NCI-H1436 (cell line): ENCODE data around the gene TAF8.
"Not testable (repeated sequence)": the region's sequence is repeated elsewhere in the genome, so short reads cannot be mapped to it uniquely, and the experiment has no call there.

Experiments
- DNase-seq: peaks from one replicate; lab custom pipeline; 2025; lab: John Stamatoyannopoulos, UW

TAF8 gene, protein sequence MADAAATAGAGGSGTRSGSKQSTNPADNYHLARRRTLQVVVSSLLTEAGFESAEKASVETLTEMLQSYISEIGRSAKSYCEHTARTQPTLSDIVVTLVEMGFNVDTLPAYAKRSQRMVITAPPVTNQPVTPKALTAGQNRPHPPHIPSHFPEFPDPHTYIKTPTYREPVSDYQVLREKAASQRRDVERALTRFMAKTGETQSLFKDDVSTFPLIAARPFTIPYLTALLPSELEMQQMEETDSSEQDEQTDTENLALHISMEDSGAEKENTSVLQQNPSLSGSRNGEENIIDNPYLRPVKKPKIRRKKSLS

DNA sequence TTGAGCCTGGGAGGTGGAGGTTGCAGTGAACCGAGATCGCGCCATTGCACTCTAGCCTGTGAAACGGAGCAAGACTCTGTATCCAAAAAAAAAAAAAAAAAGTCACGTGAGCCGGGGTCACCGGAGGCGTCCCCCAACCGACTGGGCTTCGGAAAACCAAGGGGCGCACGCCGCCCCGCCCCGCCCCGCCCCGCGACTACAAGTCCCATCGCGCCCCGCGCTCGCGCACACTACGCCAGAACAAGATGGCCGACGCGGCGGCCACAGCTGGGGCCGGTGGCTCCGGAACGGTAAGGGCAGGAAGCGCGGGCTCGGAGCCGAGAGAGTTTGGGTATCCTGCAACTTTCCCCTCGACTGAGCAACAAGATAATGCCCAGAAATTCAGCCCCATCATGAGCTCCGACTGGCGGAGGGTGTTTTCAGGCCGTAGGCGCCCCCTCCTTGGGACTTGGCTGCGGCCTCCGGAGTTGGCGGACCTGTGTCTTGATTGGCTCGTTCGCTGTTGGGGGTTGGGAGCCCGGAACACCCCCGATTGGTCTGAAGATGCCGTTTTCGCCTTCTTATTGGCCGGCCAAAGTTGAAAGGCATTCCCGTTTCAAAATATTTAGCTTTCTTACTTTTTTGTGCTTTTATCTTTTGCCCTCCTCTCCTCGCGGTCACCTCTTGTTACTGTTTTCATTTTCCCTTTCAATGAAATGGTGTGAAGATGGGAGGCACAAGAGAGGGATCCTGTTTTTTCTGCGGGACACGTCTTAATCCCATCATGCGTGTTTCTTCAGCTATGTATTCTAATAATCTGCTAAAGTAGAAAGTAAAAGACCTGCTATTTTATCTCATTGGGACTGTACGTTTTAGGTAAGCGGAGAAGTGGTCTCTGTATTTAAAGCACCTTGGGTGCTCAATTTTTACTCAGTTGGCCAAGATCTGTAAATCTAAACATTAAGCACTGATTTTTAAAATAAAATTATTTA is at the start of gene TAF8:
Gene TAF8, plus strand, starts transcription at position 228 of the 971 bp plus-strand sequence. Its CDS starts 18 bp downstream, at position 246.
- peak; percentile 75 for DNase-seq

DNA sequence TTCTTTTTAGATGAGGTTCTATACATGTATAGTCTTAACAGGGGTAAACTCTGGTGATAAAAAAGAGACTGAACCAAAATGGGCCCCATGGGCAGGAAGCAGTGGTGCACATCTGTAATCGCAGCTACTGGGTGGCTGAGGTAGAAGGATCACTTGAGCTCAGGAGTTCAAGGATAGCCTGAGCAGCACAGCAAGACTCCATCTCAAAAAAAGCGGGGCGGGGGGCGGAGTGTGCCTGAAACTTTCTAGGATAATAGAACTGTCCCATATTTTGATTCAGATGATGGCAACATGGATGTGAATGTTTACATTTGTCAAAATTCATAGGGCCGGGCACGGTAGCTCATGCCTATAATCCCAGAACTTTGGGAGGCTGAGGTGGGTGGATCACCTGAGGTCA is 48.8 kb upstream of the TAF8 start:
- no peak for DNase-seq

DNA sequence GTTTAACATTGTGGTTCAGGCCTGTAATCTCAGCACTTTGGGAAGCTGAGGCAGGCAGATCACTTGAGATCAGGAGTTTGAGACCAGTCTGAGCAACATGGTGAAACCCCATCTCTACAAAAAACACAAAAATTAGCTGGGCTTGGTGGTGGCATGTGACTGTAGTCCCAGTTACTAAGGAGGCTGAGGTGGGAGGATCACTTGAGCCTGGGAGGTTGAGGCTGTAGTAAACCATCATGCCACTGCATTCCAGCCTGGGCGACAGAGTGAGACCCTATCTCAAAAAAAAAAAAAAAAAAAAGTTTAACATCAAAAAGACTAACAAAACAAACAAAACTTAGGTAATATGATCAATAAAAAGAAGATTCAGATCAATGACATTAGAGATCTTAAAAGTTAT is 46.7 kb upstream of the TAF8 start:
- not testable (repeated sequence) for DNase-seq

DNA sequence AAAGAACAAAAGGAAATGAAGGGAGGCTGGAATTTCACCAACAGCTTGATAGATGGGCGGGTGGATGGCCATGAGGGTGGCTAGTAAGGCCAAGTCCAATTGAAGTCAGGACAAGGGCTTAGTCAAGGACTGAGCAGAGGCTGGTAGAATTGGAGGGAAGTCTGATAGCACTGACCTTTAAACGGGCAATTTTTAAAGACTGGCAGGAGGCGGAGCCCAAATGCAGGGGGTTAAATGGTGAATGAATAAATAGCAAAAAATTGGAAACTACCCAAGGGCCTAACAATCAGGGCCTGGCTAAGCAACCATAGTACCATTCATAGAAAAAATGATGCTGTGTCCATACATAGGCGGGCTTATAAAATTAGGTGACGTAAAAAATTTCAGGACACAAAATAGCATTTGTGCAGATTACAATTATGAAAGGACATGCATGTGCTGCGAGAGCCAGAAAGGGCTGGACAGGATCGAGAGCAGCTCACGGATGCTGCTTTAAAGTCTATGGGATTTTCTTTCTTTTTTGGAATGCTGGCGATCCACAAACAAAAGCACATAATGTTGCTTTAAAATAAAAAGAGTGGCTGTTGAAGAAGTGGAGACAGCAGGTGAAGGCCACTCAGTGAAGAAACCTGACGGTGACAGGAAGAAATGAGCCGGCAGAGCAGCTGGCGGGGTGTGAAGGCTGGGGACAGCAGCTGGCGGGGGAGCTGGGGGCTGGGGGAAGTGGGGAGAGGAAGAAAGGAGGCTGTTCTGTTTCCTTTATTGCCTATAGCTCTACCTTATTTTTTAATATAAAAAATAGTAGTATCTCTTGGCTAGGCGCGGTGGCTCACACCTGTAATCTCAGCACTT is 42.8 kb upstream of the TAF8 start:
- DNase-seq, result no peak

DNA sequence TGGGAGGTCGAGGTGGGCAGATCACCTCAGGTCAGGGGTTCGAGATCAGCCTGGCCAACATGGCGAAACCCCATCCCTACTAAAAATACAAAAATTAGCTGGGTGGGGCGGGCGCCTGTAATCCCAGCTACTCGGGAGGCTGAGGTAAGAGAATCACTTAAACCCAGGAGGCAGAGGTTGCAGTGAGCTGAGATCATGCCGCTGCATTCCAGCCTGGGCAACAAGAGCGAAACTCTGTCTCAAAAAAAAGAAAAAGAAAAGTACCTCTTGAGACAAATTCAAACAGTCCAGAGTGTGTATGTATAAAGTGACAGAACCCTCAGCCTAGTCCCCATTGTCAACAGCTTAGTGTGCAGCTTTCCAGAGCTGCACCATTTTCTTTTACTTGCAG is 42.2 kb upstream of the TAF8 start:
- DNase-seq, result not testable (repeated sequence)

DNA sequence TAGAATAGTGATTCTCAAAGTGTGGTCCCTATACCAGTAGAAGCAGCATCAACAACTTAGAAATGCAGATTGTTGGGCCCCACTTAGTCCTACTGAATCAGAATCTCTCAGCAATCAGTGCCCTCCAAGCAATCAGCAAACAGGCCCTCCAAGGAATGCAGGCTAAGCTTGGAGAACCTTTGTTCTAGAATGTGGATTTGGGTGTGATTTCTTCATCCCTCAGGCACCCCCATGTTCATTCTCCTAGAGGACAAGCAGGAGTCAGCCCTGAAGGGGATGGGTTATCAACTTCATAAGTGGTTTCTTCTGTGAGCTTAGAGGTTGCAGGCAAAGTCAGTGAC is 40.5 kb upstream of the TAF8 start:
- DNase-seq, result no peak

DNA sequence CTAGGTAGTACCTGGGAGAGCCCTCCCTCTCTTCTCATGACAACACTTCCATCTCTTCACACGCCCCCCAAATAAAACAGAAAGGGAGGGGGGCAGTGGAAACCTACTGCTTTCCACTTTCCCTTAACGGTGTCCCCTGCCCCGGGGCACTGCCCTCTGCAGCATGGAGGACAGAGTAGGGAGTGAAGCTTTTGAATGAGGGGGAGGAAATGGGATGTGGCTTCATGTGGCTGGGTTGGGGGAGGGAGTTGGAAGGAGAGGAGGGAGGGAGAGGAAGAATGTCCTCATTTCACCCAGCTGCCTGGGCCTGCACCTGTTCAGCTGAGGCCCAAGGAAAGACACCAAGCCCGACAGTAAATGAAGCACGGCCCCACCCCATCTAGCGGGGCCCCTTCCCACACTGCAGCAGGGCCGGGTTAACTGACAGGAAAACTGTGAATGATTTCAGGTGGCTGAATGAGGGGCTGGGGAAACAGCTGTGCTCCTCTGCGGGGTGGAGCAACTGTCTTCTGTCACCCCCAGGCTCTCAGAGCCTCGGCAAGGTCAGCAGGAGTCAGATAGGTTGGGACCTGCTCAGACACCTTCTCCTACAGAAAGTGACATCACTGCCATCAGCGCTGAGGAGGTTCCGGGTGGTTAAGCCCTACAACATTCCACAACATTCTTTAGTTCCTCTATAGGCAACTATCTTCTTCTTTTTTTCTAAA is 40.0 kb upstream of the TAF8 start:
- no peak for DNase-seq

DNA sequence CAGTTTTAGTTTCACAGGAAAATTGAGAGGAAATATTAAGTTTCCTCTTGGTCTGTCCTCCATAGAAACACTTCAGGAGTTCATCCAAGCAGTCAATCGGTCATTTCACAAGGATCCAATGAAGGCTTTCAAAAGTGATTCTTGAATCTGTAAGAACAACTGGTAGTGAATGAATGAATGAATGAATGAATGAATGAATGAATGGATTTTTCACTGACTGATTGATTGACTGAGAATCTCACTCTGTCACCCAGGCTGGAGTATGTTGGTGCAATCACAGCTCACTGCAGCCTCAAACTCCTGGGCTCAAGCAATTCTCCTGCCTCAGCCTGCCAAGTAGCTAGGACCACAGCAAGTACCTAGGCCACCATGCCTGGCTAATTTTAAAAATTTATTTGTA is 39.4 kb upstream of the TAF8 start:
- DNase-seq, result no peak

DNA sequence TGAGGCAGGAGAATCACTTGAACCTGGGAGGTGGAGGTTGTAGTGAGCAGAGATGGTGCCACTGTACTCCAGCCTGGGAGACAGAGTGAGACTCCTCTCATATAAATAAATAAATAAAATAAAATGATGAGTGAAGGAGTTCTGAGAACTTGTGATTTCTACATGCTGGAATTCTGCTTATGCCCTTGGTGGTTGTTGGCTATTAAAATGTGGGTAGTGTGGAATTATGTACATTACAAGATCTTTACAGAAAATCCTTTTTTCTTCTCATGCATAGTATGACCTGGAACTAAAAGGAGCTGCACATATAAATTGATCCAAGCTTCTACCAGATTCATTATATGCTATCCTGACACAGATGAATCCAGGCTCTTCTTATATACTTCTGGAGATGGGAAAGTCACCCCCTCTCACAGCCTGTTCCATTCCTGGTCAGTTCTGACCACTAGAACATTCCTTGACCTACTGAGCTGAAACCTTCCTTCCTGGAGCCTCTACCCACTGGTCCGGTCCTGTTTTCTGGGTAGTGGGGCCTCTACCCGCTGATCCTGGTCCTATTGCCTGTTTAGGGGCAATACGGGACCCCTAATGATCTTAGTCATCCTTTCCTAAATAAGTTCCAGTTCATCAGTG is 37.7 kb upstream of the TAF8 start:
- no peak for DNase-seq

DNA sequence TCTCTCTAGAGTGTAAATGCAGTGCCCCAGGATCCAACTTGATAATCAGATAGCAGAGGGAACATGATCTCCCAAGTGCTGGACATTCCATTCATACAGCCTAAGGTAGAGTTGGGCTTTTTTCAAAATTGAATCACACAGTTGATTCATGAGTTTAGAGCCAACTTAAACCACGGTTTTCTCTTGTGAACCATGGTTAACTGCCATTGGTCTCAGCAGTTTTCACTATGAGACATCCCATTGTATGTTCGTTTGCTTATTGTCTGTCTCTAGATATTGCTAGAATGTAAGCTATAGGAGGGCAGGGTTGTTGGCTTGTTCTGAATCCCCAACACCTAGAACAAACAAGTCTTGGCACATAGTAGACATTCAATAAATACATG is 37.2 kb upstream of the TAF8 start:
- DNase-seq, result no peak

DNA sequence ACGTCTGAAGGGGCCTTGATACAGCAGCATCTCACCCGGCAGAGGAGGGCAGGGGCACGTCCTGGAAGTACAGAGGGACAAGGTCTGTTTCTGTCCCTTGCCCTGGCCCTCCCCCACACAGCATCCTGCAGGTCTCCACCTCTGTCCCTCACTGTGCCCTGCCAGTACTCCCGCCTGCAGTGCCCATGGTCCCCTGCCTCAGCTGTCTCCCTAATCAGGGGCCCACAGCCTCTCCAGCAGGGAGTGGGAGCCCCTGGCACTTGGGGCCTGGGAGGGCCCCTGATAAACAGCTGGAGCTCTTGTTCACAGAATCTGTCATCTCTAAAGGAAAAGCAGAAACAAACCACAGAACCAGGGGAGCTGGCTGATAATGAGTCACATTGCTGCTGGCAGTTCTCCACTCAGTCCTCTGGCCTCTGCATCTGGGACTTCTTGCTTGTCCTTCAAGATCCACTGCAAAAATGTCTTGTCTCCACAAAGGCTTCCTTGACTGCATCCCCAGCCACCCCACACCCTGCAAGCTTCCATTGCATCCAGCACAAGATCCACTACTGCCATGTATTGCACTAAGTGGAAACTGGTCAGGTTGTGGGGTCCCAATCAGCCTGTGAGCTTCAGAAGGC is 33.2 kb upstream of the TAF8 start:
- DNase-seq, result no peak

DNA sequence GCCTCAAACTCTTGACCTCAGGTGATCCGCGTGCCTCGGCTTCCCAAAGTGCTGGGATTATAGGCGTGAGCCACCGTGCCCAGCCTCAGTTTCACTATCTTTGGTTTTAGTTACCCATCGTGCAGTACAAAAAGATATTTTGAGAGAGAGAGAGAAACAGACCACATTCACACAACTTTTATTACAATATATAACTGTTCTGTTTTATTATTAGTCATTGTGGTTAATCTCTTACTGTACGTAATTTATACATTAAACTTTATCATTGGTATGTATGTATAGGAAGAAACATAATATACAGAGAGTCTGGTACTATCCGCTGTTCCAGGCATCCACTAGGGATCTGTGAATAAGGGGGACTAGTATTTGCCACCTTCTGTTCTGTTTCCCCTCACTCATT is 29.4 kb upstream of the TAF8 start:
- DNase-seq, result no peak

DNA sequence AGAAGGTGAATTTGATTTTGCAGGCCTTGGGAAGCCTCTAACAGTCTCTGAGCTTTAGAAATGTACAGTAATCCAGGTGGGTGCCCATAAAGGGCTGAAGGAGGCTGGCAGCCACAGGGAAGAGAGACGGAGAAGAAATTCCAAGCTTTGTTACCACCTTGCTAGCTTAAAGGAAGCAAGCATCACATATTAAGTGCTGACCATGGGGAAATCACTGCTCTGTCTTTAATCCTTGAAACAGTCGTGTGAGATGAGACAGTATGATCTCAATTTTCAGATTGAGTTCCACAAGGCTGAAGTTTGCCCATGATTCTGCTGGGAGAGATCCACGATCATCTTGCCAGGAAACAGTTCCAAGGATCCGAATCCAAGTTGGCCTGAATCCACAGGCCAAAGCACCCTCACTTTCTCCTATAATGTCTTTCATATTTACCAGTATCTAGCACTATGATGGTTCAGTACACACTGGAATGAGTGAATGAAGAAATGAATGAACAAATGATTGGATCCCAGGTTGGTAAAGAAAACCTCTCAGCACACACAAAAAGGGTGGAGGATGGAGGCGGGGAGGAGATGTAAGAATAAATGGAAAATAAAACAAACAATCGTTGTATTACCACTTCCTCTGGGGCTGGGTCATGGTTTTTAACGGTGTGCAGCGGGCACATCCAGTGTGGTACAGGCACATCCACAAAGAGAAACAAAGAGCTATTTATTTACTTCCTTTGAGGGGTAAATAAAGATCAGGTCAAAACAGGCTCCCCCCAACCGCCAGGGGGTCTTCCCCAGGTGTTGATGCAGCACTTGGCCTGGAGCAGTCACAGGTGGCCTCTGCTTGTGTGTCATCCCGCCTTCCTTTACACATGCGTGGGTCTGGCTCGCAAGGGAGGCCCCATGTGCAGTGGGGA is 28.2 kb upstream of the TAF8 start:
- DNase-seq, result no peak

DNA sequence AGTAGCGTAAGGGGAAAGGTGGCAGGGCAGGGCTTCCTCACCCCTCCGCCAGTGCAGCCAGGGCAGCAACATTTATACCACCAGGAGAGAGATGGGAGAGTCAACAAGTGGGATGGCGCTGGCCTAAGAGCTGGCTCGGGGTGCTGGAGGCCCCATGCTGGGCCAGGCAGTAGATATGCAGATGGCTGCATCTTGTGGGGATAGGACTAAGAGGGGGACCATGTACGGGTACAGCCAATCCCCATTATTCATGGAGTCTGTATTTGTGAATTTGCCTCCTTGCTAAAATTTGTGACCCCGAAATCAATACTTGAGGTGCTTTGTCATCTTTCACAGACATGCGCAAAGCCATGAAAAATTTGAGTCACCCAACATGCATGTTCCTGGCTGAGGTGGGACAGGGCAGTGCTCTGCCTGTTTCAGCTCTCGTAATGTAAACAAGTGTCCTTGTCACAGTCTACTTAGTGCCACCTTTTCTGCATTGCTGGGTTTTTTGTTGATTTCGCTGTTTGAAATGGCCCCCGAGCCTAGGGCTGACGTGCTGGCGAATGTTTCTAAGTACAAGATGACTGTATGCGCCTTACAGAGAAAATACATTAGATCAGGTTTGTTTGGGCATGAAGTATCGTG is 27.5 kb upstream of the TAF8 start:
- DNase-seq, result no peak

DNA sequence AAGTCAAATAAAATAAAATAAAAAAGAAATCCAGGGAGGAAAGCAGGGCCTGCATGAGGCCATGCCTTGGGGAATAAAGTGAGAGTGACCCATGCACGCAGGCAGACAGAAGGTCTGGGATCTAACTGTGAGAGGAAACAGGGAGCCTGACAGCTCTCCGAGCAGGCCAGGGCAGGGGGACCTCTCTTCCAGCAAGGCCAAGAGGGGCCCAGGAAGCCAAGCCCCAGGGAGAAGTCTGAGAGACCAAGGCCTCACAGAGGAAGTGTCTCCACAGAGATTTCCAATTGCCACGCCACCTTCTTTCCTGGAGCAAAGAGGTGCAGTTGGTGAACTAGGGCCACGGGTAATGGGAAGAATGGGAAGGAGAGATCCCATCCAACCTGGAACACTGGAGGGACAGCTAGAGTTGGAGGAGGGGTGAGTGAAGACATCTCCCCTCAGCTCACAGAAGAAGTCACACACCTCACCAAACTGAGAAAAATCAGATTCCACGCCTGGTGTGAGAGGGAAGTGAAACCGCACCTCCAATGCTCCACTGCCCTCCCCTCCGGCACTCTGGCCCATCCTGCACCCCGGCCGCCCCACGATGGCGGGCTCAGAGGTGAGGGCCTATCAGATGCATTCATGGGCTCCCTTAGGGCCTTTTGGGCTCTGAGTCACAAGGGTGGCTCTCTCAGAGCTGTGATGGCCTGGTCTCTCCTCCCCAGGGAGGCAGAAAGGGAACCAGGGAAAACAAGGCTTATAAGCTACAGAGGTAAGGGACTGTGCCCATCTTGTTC is 25.1 kb upstream of the TAF8 start:
- no peak for DNase-seq

DNA sequence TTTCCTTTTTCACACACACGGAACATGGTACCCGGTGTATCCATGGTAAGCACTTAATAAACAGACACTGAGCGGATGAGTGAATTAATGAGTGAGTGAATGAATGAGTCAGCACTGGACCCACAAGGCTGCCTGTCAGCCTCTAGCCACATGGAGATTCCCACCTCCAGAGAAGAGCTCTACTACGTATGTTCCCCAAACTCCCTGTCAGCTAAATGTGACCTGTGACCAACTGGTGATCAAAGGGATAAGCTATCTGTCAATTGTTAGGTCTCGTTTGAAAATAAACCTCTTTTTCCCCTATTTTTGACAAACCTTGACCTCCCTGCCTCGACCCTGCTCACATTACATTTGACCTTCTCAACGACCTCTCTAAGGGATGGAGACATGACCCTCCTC is 24.5 kb upstream of the TAF8 start:
- DNase-seq, result no peak

DNA sequence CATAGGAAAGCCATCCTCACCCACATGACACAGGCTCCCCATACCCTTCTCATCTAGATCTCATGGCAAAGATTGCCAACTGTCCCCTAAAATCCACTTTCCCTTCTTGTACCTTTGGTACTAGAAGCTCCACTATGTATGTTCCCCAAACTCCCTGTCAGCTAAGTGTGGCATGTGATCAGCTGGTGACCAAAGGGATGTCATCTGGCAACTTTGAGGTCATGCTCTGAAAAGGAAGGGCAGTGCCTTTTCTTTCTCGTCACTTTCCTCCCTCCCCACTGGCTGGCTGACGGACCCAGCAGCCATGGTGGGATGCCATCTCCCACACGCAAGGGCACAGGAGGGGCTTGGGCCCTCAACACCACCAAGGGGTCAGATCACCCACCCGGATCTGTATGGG is 23.8 kb upstream of the TAF8 start:
- DNase-seq, result no peak

DNA sequence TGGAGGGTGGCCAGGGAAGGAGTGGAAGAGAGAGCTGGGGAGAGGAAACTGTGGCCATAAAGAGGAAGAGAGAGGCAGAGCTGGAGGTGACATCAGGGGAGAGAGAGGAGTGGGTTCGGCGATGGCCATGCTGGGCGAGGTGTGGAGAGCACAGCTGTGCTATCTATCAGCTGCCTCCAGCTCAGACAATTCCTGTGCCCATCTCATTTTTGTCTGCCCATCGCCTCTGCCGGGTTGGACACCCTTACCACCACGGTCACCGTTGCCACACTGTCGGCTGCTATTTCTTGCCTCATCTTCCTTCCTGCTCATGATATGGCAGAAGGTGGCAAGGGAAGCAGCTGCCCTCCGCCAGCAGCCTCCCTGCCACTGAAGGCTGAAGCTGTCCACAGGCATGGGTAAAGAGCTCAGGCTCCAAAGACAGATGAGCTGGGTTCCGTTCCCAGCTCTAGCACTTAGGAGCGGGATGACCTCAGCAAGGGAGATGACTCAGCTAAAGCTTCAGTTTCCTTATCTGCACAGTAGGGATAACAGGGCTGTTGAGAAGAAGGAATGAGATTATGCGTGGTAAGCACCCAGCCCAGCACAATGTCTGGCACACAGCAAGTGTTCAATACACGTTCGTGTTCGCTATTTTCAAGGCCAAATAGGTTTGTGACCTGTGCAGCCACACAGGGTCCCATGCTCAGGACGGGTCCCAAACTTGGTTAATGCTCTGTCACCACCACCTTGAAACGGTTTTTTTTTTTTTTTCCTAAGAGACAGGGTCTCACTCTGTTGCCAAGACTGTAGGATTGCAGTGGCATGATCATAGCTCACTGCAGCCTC is 21.9 kb upstream of the TAF8 start:
- no peak for DNase-seq
